Activated CD8-positive, alpha-beta memory T cell treated with anti-CD3 and anti-CD28 coated beads for 1 hour (primary cell): ENCODE data around the gene MYADML2.
"Not testable (repeated sequence)": the region's sequence is repeated elsewhere in the genome, so short reads cannot be mapped to it uniquely, and the experiment has no call there.

Experiments used
- DNase-seq, 2 donors: peaks; one replicate each; pipeline ENCODE4 v3.0.0-alpha.2; 2020; ENCODE audit warnings: low read depth in 1 of 2; ENCODE audit errors: extremely low read depth in 1 of 2

The MYADML2 gene

DNA sequence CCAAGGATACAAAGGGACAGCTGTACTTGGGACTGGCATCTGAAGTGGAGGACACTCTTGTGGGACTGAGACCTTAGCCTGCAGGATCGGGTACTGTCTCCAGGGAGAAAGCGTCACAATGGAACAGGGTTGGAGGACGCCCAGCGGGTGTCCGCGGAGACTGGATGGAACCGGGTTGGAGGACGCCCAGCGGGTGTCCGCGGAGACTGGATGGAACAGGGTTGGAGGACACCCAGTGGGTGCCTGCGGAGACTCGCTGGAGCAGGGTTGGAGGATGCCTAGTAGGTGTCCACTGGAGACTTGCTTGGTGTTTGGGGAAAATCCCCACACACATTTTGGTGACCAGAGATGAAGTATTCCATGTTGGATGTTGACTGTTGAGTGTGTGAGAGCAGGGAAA, at the start of gene MYADML2:
MYADML2 (minus strand) TSS at position 45 of the 400 bp plus-strand sequence. CDS start 5,492 bp downstream, outside the sequence.
- no peak for DNase-seq

- no peak for DNase-seq
These were observed 49.3 kb upstream of the MYADML2 start for GRCh38 chr17:81996232-81996756.

- DNase-seq: no peak
These were observed 48.6 kb upstream of the MYADML2 start for GRCh38 chr17:81995463-81996231.

DNA sequence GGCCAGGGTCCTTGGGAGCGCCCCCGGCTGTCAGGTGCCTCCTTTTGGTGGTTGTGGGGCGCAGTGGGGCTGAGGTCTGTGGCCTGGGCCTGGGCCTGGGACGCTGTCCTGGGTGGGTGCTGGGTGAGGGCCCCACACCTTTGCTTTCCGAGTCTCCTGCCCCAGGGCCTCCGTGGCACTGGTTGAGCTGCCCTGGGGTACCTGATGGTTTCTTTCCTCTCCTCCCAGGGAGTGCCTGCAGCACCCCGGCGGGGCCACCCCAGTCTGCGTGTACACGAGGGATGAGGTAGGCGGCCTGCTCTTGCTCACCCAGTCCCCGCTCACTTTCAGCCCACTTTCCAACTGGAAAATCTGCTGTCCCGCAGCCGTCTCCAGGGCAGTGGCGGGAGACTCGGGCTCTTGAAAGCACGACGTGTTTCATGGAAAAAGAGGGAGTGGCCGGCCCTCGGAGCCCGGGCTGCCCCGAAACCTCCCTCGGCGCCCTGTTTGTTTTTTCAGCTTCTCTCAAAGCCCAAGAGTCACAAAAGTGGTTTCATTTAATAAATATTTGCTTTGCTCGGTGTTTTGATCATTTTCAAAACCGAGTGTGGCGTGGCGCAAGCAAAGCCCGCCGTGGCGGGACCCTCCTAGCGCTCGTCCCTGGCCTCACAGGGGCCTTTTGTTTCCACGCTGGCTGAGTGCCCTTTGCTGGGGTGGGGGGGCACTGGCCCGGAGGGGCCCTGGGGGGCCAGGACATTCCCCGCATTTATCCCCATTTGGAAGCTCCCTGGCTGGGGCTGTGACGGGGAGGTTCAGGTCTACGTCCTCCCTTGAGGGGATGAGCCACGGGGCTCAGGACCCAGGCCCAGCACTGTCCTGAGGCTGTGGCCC, 47.8 kb upstream of the MYADML2 start:
- no peak for DNase-seq

DNA sequence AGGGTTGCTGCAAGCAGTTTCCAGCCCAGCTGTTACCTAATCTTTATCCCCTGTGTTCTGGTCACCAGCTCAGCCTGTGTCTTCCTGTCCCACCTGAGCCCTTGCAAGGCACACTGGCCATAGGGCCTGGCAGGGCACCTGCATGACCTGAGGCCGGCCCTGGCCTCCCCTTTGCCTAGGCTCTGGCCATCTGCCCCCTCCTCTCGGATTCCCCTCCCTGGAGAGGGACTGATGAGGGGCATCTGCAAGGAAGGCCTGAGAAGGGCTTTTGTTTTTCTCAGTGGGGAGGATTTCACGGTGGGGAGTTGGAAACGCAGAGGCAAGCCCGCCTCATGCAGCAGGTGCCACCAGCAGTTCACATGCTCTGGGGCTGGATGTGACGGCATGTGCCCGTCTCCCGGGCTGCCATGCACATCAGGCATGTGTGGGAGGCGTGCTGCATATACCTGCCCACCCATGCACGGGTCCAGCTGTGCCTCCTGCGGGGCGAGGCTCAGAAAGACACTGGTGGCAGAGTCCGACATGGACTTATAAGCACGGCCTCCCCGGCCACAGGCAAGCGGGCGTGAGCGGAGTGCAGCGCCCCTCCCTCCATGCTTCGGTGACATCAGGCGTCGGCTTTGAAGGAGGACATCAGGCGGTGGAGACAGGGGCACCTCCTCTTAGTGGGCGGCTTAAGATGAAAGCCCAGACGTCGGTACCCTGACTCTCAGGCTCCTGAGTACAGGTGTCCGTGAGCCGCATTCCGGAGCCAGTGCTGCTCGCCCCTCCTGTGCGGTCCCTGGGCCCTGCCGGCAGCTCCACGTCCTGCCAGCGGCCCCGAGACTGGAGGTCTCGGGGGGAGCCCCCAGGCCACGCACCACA, 46.9 kb upstream of the MYADML2 start:
- no peak for DNase-seq

DNA sequence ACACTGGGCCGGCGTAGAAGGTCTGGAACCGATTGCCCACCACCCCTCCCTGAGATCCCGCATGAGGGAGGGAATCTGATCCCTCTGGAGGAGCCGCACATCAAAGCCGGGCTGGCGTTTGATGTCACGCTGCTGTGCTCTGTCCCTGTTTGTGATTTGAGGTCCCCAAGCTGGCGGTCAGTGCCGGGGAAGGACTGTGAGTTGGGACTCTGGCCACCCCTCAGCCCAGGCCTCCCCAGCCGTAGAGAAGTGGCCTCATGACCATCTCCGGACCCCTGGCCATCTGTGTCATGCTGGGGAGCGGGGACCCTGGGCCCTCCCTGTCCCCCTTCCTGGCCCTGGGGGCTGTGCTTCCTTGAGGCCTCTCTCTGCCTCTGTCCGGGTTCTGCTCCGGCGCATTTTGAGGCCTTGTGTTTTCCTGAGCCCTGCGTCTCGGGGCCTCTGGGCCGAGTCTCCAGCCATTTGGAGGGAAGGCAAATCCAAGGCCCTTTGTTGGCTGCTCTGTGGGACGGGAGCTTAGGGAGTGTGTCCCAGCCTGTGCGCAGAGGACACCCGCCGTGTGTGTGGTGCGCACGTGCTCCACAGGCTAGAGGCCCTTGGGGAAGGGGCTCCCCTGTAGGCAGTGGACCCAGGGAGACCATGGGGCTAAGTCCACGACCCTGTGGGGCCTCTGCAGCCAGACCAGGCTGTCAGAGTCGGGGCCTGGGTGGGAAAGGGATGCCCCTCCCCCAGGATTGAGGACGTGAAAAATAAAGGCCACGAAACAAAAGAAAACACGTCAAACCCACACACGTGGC, 45.5 kb upstream of the MYADML2 start:
- DNase-seq: no peak

DNA sequence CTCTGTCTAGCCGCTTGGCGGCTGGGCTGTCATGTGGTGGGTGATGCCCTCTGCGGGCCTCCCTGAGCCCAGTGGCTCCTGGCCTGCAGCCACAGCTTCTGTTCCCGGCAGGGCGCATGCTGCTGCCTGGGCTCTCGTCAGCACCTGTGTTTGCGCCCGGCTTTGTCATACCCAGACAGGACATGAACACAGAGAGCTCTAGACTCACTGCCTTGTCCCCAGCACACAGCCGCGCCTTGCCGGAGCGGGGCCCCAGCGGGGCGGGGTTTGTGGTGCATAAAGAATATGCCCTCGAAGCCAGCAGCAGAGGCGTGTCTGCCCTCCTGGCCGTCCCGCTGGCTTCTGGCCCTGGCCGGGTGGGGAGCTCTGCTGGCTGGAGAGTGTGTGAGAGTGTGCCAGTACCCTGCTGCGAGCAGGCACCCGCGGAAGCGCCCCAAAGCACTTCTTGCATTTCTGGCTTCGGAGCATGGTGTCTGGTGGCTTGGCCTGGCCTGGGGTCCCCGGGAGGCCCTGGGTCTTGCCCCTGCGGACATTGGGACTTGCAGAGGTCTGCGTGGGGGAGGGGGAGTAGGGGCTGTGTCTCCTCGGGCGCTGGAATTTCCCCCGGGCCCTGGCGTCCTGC, 44.8 kb upstream of the MYADML2 start:
- DNase-seq: no peak

GRCh38 chr17:81990836-81991683, 44.0 kb upstream of the MYADML2 start:
- no peak for DNase-seq

- DNase-seq: no peak
These were observed 40.2 kb upstream of the MYADML2 start for GRCh38 chr17:81987161-81987770.

DNA sequence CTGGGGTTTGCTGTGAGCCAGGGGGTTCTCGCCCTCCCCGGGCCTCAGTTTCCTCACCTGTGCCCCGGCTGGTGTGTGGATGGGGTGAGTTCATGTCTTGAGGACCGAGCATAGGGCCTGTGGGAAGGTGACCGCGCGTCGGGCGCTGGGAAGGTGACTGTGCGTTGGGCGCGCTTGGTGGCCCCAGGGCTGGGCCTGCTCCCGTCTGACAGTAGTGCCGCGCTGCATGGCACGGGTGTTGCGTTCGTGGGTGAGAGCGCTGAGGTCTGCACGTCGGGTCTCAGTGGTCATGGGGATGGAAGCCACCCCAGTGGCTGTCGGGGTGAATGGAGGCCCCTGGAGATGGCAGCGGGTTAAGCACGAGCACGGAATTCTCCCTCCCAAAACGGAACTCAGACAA, 39.6 kb upstream of the MYADML2 start:
- no peak for DNase-seq

- DNase-seq: no peak
These were observed 37.9 kb upstream of the MYADML2 start for GRCh38 chr17:81984773-81985410.

- no peak for DNase-seq
These were observed 36.8 kb upstream of the MYADML2 start for GRCh38 chr17:81983639-81984373.

GRCh38 chr17:81983011-81983638, 36.1 kb upstream of the MYADML2 start:
- no peak for DNase-seq

DNA sequence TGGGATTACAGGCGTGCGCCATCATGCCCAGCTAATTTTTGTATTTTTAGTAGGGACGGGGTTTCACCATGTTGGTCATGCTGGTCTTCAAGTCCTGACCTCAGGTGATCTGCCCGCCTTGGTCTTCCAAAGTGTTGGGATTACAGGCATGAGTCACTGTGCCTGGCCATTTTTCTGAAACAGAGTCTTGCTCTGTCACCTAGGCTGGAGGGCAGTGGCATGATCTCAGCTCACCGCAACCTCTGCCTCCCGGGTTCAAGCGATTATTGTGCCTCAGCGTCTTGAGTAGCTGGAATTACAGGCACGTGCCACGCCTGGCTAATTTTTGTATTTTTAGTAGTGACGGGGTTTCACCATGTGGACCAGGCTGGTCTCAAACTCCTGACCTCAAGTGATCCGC, 34.5 kb upstream of the MYADML2 start:
- not testable (repeated sequence) for DNase-seq

DNA sequence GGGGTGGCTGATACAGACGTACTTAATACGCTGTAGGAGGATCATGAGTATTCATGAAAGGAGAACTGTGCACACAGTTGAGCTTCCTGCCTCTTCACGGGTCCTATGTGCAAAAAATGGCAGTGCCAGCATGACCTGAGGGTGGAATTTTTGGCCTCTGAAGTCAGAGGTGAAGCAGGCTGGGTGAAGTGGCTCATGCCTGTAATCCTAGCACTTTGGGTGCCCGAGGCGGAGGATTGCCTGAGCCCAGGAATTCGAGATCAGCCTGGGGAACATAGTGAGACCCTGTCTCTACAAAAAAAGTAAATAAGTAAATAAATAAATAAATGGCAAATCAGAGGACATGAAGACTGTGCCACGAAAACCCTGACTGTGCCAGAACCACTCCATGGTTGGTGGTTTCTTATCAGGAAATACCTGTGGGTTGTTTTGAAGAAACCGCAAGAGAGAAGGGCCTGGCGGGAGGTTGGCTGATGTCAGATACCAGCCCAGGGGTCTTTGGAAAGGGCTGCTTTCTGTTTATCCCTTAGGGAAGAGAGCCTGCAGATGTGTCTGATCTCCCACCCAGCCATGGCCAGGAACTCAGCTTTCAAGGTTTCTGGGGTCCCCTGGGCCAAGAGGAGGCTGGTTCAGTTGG, 33.8 kb upstream of the MYADML2 start:
- DNase-seq: no peak

- DNase-seq: no peak
These were observed 33.1 kb upstream of the MYADML2 start for GRCh38 chr17:81980122-81980521.
